Caco-2 (cell line): ENCODE results near the gene EXD3. TPM values are rescaled to one million over a fixed set of nuclear protein-coding genes. Genes with fewer than 3 reads are reported as not detected.

Experiments
- BruUV-seq: library from RNA; stranded (reverse); fragments of 400-500 nt; replicated peaks from 2 replicates; lab custom pipeline; 2021; lab: Mats Ljungman, UMichigan
- CTCF ChIA-PET: fragments of 300-600 bp; sonication (Branson Sonifier 250); formaldehyde crosslinking; loops from one replicate; lab custom pipeline; 2022; ENCODE audit warnings: antibody characterized with exemption; lab: Charles Lee
- POLR2A ChIA-PET: fragments of 300-600 bp; sonication (Branson Sonifier 250); formaldehyde crosslinking; loops from one replicate; lab custom pipeline; 2022; ENCODE audit warnings: antibody characterized with exemption; lab: Charles Lee
- DNase-seq, 2 experiments: peaks; one replicate each; pipeline versions ENCODE4 v3.0.0 to v3.0.0-alpha.2; 2020 to 2022
- H3K27me3 ChIP-seq: replicated peaks from 2 replicates; pipeline ENCODE4 v1.6.0; 2011; ENCODE audit warnings: low read length; ENCODE audit not compliant: control insufficient read depth, insufficient read depth
- H3K36me3 ChIP-seq: 2 replicates; pipeline ENCODE4 v1.5.1; 2011; ENCODE audit warnings: low read length; ENCODE audit not compliant: control insufficient read depth, insufficient read depth
- H3K4me1 ChIP-seq: fragments of 250-450 bp; sonication (Bioruptor Pico); 2 replicates; pipeline ENCODE4 v1.5.1; 2020; ENCODE audit warnings: mild to moderate bottlenecking
- H3K4me3 ChIP-seq: 2 replicates; pipeline ENCODE4 v1.5.1; 2011; ENCODE audit warnings: low read depth, mild to moderate bottlenecking, control low read depth, low read length
- H3K9me3 ChIP-seq: fragments of 250-450 bp; sonication (Bioruptor Pico); 2 replicates; pipeline ENCODE4 v1.5.1; 2020; ENCODE audit warnings: mild to moderate bottlenecking, moderate library complexity
- H3K27ac Mint-ChIP-seq: one replicate; pipeline ENCODE4 v1.8.0; 2022; ENCODE audit warnings: mixed read lengths; ENCODE audit not compliant: unreplicated experiment
- H3K27me3 Mint-ChIP-seq: one replicate; pipeline ENCODE4 v1.8.0; 2022; ENCODE audit warnings: mixed read lengths; ENCODE audit not compliant: insufficient read depth, unreplicated experiment
- H3K36me3 Mint-ChIP-seq: one replicate; pipeline ENCODE4 v1.8.0; 2022; ENCODE audit warnings: mild to moderate bottlenecking, mixed read lengths; ENCODE audit not compliant: insufficient read depth, unreplicated experiment
- H3K4me1 Mint-ChIP-seq: one replicate; pipeline ENCODE4 v1.8.0; 2022; ENCODE audit warnings: low read depth, mixed read lengths; ENCODE audit not compliant: unreplicated experiment
- H3K4me3 Mint-ChIP-seq: one replicate; pipeline ENCODE4 v1.8.0; 2022; ENCODE audit warnings: mild to moderate bottlenecking, moderate library complexity, mixed read lengths; ENCODE audit not compliant: unreplicated experiment
- H3K9me3 Mint-ChIP-seq: one replicate; pipeline ENCODE4 v1.8.0; 2022; ENCODE audit warnings: mixed read lengths; ENCODE audit not compliant: unreplicated experiment
- CTCF ChIP-seq, 2 experiments: fragments of 200-600 bp in 1 of 2; IDR thresholded peaks; 1 replicate in 1 of 2; 2 replicates in 1 of 2; pipeline versions ENCODE4 v1.5.1 to v1.8.0; 2011 to 2022; ENCODE audit warnings: antibody characterized with exemption in 1 of 2, control low read depth in 1 of 2, inconsistent platforms in 1 of 2, low read depth in 1 of 2, low read length in 1 of 2, mild to moderate bottlenecking in 1 of 2, moderate library complexity in 1 of 2; ENCODE audit not compliant: insufficient read depth in 1 of 2, severe bottlenecking in 1 of 2, unreplicated experiment in 1 of 2
- intact Hi-C: fragments of 100-400 bp; cut with micrococcal nuclease; formaldehyde crosslinking; loops from one replicate; pipeline ENCODE4 v1.10.0; 2022; ENCODE audit not compliant: unreplicated experiment
- total RNA-seq: library from RNA; stranded (reverse); gene quantifications from 2 replicates; pipeline ENCODE4 v1.2.3, GENCODE V29; 2022

The EXD3 gene
- total RNA-seq, 1 experiment from 2014 or later = 10.9 TPM

GRCh38 chr9:137279741-137280473 is 143.1 kb downstream of the EXD3 start:
- POLR2A ChIA-PET = interaction anchor here (0.7 kb wide), 1 partner anchor 23 kb away, joined by 4 read pairs; no protein-coding TSS in a partner anchor

GRCh38 chr9:137278721-137279711 is 143.9 kb downstream of the EXD3 start:
- no peaks in the 10 kb centered on the region; the same call in 1 of the 2 replicates for H3K36me3 ChIP-seq
- POLR2A ChIA-PET = interaction anchor here (0.7 kb wide), 1 partner anchor 24 kb away, joined by 4 read pairs; no protein-coding TSS in a partner anchor

More at GRCh38 chr9:137279741-137280473, 143.1 kb downstream of the EXD3 start:
- no peak overlapping the region for H3K27ac Mint-ChIP-seq
- H3K27me3 Mint-ChIP-seq = no peaks in the 10 kb centered on the region
- no peaks in the 10 kb centered on the region; the same call in 1 of the 2 replicates for H3K36me3 ChIP-seq
- no peak for DNase-seq
- no TSS peak for BruUV-seq
- no peaks in the 10 kb centered on the region for H3K4me1 ChIP-seq
- H3K27me3 ChIP-seq = no peaks in the 10 kb centered on the region
- H3K9me3 ChIP-seq = 0 out of 2 replicates have a peak, but pooled peaks cover 6% of the 10 kb centered on the region
- peaks cover 23% of the 10 kb centered on the region for H3K36me3 Mint-ChIP-seq
- no peak for TF ChIP-seq CTCF (IDR thresholded peaks at IDR 0.05; ENCODE audit: insufficient read depth in 1 of 2, low read depth in 1 of 2, low read length in 1 of 2, severe bottlenecking in 1 of 2, unreplicated experiment in 1 of 2)
- CTCF ChIA-PET = interaction anchor here (0.6 kb wide), 1 partner anchor 308 kb away, joined by 3 read pairs; no protein-coding TSS in a partner anchor
- H3K4me1 Mint-ChIP-seq = no peaks in the 10 kb centered on the region
- intact Hi-C loops = no loop called here
- H3K9me3 Mint-ChIP-seq = no peaks in the 10 kb centered on the region
- H3K4me3 ChIP-seq = no peak overlapping the region
- no peak overlapping the region for H3K4me3 Mint-ChIP-seq

More at GRCh38 chr9:137278721-137279711, 143.9 kb downstream of the EXD3 start:
- no peaks in the 10 kb centered on the region for H3K9me3 Mint-ChIP-seq
- TF ChIP-seq CTCF (IDR thresholded peaks at IDR 0.05; ENCODE audit: insufficient read depth in 1 of 2, low read depth in 1 of 2, low read length in 1 of 2, severe bottlenecking in 1 of 2, unreplicated experiment in 1 of 2) = no peak
- H3K4me3 ChIP-seq = no peak overlapping the region
- DNase-seq = no peak
- no peaks in the 10 kb centered on the region for H3K4me1 Mint-ChIP-seq
- no peak overlapping the region for H3K4me3 Mint-ChIP-seq
- H3K27me3 Mint-ChIP-seq = no peaks in the 10 kb centered on the region
- intact Hi-C loops = no loop called here
- 0 out of 2 replicates have a peak, but pooled peaks cover 6% of the 10 kb centered on the region for H3K9me3 ChIP-seq
- no peaks in the 10 kb centered on the region for H3K27me3 ChIP-seq
- no peaks in the 10 kb centered on the region for H3K4me1 ChIP-seq
- CTCF ChIA-PET = interaction anchor here (0.6 kb wide), 1 partner anchor 309 kb away, joined by 3 read pairs; no protein-coding TSS in a partner anchor
- H3K27ac Mint-ChIP-seq = no peak overlapping the region
- H3K36me3 Mint-ChIP-seq = peaks cover 32% of the 10 kb centered on the region
- no TSS peak for BruUV-seq
